Aorta (tissue), 5 donors: ENCODE results near the gene CKAP4. TPM values are rescaled to one million over a fixed set of nuclear protein-coding genes. Genes with fewer than 3 reads are reported as not detected.

Experiments used
- ATAC-seq: fragments of 200-7000 bp; cut with Tn5 transposase; one replicate; pipeline ENCODE4 v1.9.1; 2022; ENCODE audit warnings: moderate library complexity; ENCODE audit not compliant: low FRiP score
- DNase-seq, 2 donors: peaks; one replicate each; pipeline ENCODE4 v3.0.0-alpha.2; 2020
- H3K27ac ChIP-seq, 2 donors: one replicate each; pipeline ENCODE4 v1.5.1; 2013; ENCODE audit warnings: low read length in 2 of 2, mild to moderate bottlenecking in 2 of 2, moderate library complexity in 2 of 2, control low read depth in 1 of 2, inconsistent platforms in 1 of 2, low read depth in 1 of 2
- H3K27me3 ChIP-seq, 2 donors: one replicate each; pipeline ENCODE4 v1.6.1; 2013; ENCODE audit warnings: control low read depth in 1 of 2, low read length in 1 of 2, mild to moderate bottlenecking in 1 of 2, moderate library complexity in 1 of 2; ENCODE audit not compliant: insufficient read depth in 2 of 2, control insufficient read depth in 1 of 2
- H3K36me3 ChIP-seq, 2 donors: one replicate each; pipeline ENCODE4 v1.6.1; 2013; ENCODE audit warnings: control low read depth in 1 of 2, low read length in 1 of 2, mild to moderate bottlenecking in 1 of 2; ENCODE audit not compliant: insufficient read depth in 2 of 2, control insufficient read depth in 1 of 2
- H3K4me1 ChIP-seq, 2 donors: one replicate each; pipeline ENCODE4 v1.6.1; 2013; ENCODE audit warnings: low read length in 2 of 2, control low read depth in 1 of 2, mild to moderate bottlenecking in 1 of 2, moderate library complexity in 1 of 2; ENCODE audit not compliant: insufficient read depth in 2 of 2, control insufficient read depth in 1 of 2
- H3K4me3 ChIP-seq, 2 donors: one replicate each; pipeline ENCODE4 v1.5.1; 2013; ENCODE audit warnings: low read length in 2 of 2, control low read depth in 1 of 2, mild to moderate bottlenecking in 1 of 2
- H3K9me3 ChIP-seq: one replicate; pipeline ENCODE4 v1.6.1; 2013; ENCODE audit warnings: mild to moderate bottlenecking, low read length; ENCODE audit not compliant: control insufficient read depth
- WGBS, 2 donors: extraction: QIAGEN DNeasy Blood & Tissue Kit; methylation state at CpG; one replicate each; pipeline ENCODE4 v1.1.7; 2013; 5-methylcytosine and 5-hydroxymethylcytosine counted together
- intact Hi-C, 2 donors: fragments of 100-400 bp; cut with DNase I; formaldehyde crosslinking; loops; one replicate each; pipeline versions ENCODE4 v1.14.2 to v1.15.0; 2022
- long read RNA-seq, 2 donors: library from polyadenylated mRNA; unstranded; transcript quantifications; one replicate each; pipeline ENCODE4 v2.0.0, GENCODE V29; 2020 to 2021
- polyA plus RNA-seq, 2 donors: library from polyadenylated mRNA; stranded (reverse); fragments of 200-250 nt; gene quantifications; one replicate each; pipeline ENCODE4 v1.2.3, GENCODE V29; 2013
- total RNA-seq, 2 donors: library from RNA; stranded (reverse); fragmentation: NEBNext Ultra II Directional; extraction: Animal tissue kit (Norgen Biotek cat#: 25700); gene quantifications; one replicate each; pipeline ENCODE4 v1.2.1, GENCODE V29; 2021
- donor health status: healthy with polysubstance abuse.
- donor health status: Bipolar disorder and iron deficiency.
- donor health status: DM: no; HTN: no; CAD: no.
- donor health status: DM: no; HTN: no; CAD: no.
- donor health status: DM: yes; HTN: yes; CAD: no.

The CKAP4 gene, protein sequence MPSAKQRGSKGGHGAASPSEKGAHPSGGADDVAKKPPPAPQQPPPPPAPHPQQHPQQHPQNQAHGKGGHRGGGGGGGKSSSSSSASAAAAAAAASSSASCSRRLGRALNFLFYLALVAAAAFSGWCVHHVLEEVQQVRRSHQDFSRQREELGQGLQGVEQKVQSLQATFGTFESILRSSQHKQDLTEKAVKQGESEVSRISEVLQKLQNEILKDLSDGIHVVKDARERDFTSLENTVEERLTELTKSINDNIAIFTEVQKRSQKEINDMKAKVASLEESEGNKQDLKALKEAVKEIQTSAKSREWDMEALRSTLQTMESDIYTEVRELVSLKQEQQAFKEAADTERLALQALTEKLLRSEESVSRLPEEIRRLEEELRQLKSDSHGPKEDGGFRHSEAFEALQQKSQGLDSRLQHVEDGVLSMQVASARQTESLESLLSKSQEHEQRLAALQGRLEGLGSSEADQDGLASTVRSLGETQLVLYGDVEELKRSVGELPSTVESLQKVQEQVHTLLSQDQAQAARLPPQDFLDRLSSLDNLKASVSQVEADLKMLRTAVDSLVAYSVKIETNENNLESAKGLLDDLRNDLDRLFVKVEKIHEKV
- total RNA-seq: 10 to 100 TPM; 61.1 to 69.6 TPM
- polyA plus RNA-seq: 10 to 100 TPM; 17.2 to 25.4 TPM
- long read RNA-seq, donor 1, transcript CKAP4-201 (2 exons, 3,093 nt): major isoform, 33 of 83 reads
- long read RNA-seq, donor 1, partial matches to known transcripts: 0 of 83 reads
- long read RNA-seq, donor 1, other reads (novel, unspliced or antisense): 50 of 83 reads
- long read RNA-seq, donor 2, transcript CKAP4-201 (2 exons, 3,093 nt): major isoform, 59 of 84 reads
- long read RNA-seq, donor 2, partial matches to known transcripts: 0 of 84 reads
- long read RNA-seq, donor 2, other reads (novel, unspliced or antisense): 25 of 84 reads

DNA sequence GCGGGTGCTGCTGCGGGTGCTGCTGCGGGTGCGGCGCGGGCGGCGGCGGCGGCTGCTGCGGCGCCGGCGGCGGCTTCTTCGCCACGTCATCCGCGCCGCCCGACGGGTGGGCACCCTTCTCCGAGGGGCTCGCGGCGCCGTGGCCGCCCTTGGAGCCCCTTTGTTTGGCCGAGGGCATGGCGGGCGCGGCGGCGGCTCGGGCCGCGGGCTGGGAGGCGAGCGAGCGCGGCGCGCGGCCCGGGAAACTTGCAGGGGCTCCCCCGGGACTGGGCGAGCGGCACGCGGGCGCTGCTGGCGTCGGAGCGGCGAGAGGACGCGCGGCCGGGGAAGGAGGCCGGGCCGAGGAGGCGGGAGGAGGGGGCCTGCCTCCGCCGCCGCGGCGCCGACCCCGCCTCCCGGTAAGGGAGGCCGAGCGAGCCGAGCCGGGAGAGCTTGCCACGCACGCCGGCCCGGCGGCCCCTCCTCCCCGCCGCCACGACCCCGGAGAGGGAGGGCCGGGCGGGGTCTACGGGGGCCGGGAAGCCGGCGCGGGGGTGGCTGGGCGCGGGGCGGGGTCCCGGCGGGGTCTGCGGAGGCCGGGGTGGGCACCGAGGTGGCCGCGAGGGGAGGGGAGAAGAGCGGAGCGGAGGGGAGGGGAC is at the start of gene CKAP4:
Gene CKAP4, minus strand, starts transcription at position 347 of the 638 bp plus-strand sequence. Its CDS starts 169 bp downstream, at position 178.
- Histone ChIP-seq H3K4me1 (peaks cover 0 to 4% of the 10 kb centered on the region in 2 donors), H3K9me3 (no peaks in the 10 kb centered on the region), H3K36me3 (no peaks in the 10 kb centered on the region), H3K27me3 (no peaks in the 10 kb centered on the region), H3K4me3 (peak within 1 kb of the TSS; percentile 39 to 88), H3K27ac (peak within 1 kb of the TSS; percentile 77 to 94)
- intact Hi-C loops: loop anchor here (2.0 to 5.0 kb wide), 2 partner anchors 55 kb away; partner anchors contain the start of gene TCP11L2 (in 2 of the 2)
- DNase-seq: peak; percentile 89 to 92
- ATAC-seq: peak; percentile 89
- 1% methylated on average over 32 to 102 of the region's 102 CpGs for WGBS, 2 donors

DNA sequence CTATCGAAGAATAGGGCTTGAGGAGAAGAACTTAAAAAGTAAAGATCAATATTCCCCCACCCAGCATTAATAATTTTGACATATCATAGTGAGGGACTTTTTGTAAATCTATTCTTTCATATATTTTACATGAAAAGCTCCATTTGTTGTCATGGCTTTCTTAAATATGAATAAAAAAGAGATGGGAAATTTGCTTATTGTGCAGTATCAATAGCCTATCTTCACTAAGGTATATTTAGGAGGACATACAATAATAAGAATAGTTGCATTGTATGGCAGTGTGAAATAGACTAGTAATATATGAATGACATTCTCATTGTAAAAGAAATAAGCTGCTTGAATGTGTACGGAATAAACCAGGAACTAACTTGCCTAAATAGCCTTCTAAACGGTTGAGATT is 49.3 kb upstream of the CKAP4 start:
- Histone ChIP-seq H3K4me3 (no peak overlapping the region), H3K4me1 (peaks cover 0 to 3% of the 10 kb centered on the region in 2 donors), H3K27ac (no peak overlapping the region), H3K36me3 (no peaks in the 10 kb centered on the region), H3K9me3 (no peaks in the 10 kb centered on the region), H3K27me3 (no peaks in the 10 kb centered on the region)
- intact Hi-C loops: no loop called here
- ATAC-seq (no peak), DNase-seq (no peak)
- WGBS, 2 donors: 86 to 88% methylated on average over 3 of the region's 3 CpGs

GRCh38 chr12:106296179-106296877 is 48.5 kb upstream of the CKAP4 start:
- no peaks in the 10 kb centered on the region for H3K27me3 ChIP-seq
- 73 to 75% methylated on average over 8 of the region's 8 CpGs for WGBS, 2 donors
- no peak overlapping the region for H3K27ac ChIP-seq
- peaks cover 0 to 2% of the 10 kb centered on the region in 2 donors for H3K4me1 ChIP-seq
- ATAC-seq (no peak), DNase-seq (no peak)
- intact Hi-C loops: no loop called here
- no peaks in the 10 kb centered on the region for H3K36me3 ChIP-seq
- H3K9me3 ChIP-seq: no peaks in the 10 kb centered on the region
- no peak overlapping the region for H3K4me3 ChIP-seq

DNA sequence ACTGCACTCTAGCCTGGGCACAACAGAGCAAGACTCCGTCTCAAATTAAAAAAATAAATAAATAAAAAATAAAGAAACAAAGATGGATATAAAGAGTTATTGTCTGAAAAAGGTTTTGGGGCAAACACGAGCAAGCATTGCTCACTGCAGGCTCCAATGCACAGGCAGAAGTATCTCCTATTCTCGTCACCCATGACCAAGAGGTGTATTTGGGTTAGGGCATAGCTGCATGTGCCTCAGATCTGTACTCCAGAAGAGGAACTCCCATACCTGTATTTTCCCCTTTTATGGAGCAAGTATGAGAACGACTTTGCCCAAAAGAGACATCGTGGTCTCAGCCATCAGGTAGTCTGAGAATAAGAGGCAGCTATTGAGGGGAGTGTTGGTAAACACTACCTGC is 44.5 kb upstream of the CKAP4 start:
- no peaks in the 10 kb centered on the region for H3K9me3 ChIP-seq
- DNase-seq: no peak
- no peaks in the 10 kb centered on the region for H3K27me3 ChIP-seq
- no peak overlapping the region for H3K4me3 ChIP-seq
- no peaks in the 10 kb centered on the region for H3K4me1 ChIP-seq
- no peak for ATAC-seq
- intact Hi-C loops: no loop called here
- H3K27ac ChIP-seq: no peak overlapping the region
- H3K36me3 ChIP-seq: no peaks in the 10 kb centered on the region
- 93 to 94% methylated on average over 5 of the region's 5 CpGs for WGBS, 2 donors

DNA sequence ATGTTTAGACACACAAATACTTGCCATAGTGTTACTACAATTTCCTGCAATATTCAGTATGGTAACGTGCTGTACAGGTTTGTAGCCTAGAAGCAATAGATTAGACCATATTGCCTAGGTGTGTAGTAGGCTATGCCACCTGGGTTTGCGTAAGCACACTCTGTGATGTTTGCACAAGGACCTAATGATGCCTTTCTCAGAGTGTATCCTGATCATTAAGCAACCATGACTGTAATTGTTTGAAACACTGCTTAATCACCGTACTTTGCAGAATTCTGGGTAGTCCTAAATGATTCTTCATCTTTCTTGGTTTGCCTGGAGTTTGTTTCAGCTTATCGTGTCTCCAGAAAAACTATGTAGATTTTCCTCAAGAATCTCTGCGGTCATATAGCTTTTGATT is 43.5 kb upstream of the CKAP4 start:
- ATAC-seq: no peak

DNA sequence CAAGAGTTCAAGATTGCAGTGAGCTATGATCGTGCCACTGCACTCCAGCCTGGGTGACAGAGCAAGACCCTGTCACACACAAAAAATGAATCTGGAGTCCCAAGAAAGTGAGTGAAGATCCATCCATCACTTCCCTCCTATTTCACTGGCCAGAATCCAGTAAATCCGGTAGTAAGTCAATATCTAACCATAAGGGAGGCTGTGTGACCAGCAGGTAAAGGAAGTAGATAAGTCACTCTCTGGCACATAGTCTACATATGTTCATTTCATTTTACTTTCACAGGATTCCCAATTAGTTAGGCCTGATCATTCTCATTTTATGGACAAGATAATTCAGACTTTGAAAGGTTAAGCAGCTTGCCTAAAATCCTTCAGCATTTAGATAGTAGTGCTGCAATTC is 42.8 kb upstream of the CKAP4 start:
- Histone ChIP-seq H3K4me1 (no peaks in the 10 kb centered on the region), H3K4me3 (no peak overlapping the region), H3K27me3 (no peaks in the 10 kb centered on the region), H3K9me3 (no peaks in the 10 kb centered on the region), H3K36me3 (no peaks in the 10 kb centered on the region), H3K27ac (no peak overlapping the region)
- DNase-seq: no peak
- intact Hi-C loops: no loop called here
- ATAC-seq: no peak
- WGBS, 2 donors: 75 to 82% methylated on average over 2 of the region's 2 CpGs

More for the DNA sequence above, 43.5 kb upstream of the CKAP4 start:
- Histone ChIP-seq H3K27me3 (no peaks in the 10 kb centered on the region), H3K4me1 (no peaks in the 10 kb centered on the region), H3K4me3 (no peak overlapping the region), H3K36me3 (no peaks in the 10 kb centered on the region), H3K27ac (no peak overlapping the region), H3K9me3 (no peaks in the 10 kb centered on the region)
- intact Hi-C loops: no loop called here
- 70 to 76% methylated on average over 5 of the region's 5 CpGs for WGBS, 2 donors
- DNase-seq: no peak

DNA sequence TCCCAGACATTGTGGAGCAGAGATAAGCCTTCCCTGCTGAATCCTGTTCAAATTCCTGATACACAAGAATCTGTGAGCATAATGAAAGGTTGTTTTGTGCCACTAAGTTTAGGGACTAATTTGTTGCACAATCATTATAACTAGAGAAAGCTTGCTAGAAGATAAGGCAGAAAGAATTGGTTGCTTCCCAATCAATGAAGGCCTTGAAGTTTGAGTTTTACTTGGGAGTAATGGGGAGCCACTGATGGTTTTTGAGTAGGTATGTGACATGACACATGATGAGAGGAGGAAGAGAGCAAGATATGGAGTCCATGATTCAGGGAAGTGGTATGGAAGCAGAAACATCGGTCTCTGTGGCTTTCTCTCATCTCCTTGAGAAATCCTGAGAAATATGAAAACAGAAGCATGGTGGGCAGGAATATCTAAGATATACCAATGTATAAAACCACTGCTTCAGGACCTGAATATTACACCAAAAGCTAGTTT is 41.4 kb upstream of the CKAP4 start:
- H3K27ac ChIP-seq: no peak overlapping the region
- intact Hi-C loops: loop anchor here in 1 of 2 donors (10.0 kb wide), 1 partner anchor 864 kb away; no protein-coding TSS in a partner anchor
- WGBS, 2 donors: 0 to 67% methylated on average over 1 of the region's 1 CpG

More for the DNA sequence above, 41.4 kb upstream of the CKAP4 start:
- no peaks in the 10 kb centered on the region for H3K9me3 ChIP-seq
- no peak overlapping the region for H3K4me3 ChIP-seq
- H3K4me1 ChIP-seq: no peaks in the 10 kb centered on the region
- H3K36me3 ChIP-seq: no peaks in the 10 kb centered on the region
- no peak for DNase-seq
- peaks cover 0 to 5% of the 10 kb centered on the region in 2 donors for H3K27me3 ChIP-seq
- ATAC-seq: no peak
